ENCODE results near the gene ZNF444.

ZNF444 gene

GRCh38 chr19:56144376-56144775 lies 3.3 kb downstream of the ZNF444 start:
- Histone ChIP-seq H3F3A (ENCODE audit: insufficient read depth) (no peaks in the 10 kb centered on the region), H3K27me3 (ENCODE audit: low read length) (no peaks in the 10 kb centered on the region), H3K9me2 (replicated peaks; ENCODE audit: insufficient read depth, low read length) (no peaks in the 10 kb centered on the region), H4K20me1 (ENCODE audit: low read depth, low read length) (no peaks in the 10 kb centered on the region), H3K27ac (ENCODE audit: low read depth, low read length) (no peak overlapping the region), H3K36me3 (ENCODE audit: low read length) (no peaks in the 10 kb centered on the region), H3K4me3 (ENCODE audit: insufficient read depth, low read length, poor library complexity, severe bottlenecking) (no peak overlapping the region), H3K79me2 (ENCODE audit: insufficient read depth, low read length) (peaks cover 34% of the 10 kb centered on the region), H3K9me3 (ENCODE audit: insufficient read depth, low read length) (no peaks in the 10 kb centered on the region), H3K9ac (ENCODE audit: low read length) (no peak overlapping the region), H3K4me2 (ENCODE audit: low read depth, low read length, poor library complexity, severe bottlenecking) (no peak overlapping the region), H2AFZ (ENCODE audit: low read depth, low read length, severe bottlenecking) (no peak overlapping the region)
- TF ChIP-seq EZH2phosphoT487 (conservative IDR thresholded peaks at IDR 0.05; ENCODE audit: low read length) (no peak), CTCF (IDR thresholded peaks at IDR 0.05; ENCODE audit: insufficient read depth, low read length, poor library complexity, severe bottlenecking) (no peak)

DNA sequence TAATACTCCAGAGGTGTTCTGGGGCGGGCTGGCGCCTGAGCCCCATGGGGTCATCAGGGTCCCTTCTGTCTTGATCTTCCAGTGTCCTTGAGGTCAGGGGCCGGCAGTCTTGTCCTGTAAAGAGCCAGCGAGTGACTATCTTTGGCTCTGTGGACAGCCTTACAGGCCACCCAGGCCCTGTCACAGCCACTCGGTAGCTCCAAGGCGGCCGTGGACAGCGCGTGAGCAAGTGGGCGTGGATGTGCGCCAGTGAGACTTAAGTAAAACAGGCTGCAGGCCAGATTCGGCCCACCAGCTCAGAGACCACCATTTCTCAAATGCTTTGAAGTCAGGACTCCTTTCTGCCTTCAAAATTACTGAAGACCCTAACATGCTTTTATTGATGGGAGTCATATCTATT lies 3.7 kb downstream of the ZNF444 start:
- Histone ChIP-seq H4K20me1 (ENCODE audit: low read depth, low read length) (no peaks in the 10 kb centered on the region), H3K79me2 (ENCODE audit: insufficient read depth, low read length) (peaks cover 38% of the 10 kb centered on the region), H3K9ac (ENCODE audit: low read length) (no peak overlapping the region), H3K27ac (ENCODE audit: low read depth, low read length) (no peak overlapping the region), H3K36me3 (ENCODE audit: low read length) (no peaks in the 10 kb centered on the region), H3K4me2 (ENCODE audit: low read depth, low read length, poor library complexity, severe bottlenecking) (no peak overlapping the region), H3F3A (ENCODE audit: insufficient read depth) (no peaks in the 10 kb centered on the region), H3K9me2 (replicated peaks; ENCODE audit: insufficient read depth, low read length) (no peaks in the 10 kb centered on the region), H3K27me3 (ENCODE audit: low read length) (no peaks in the 10 kb centered on the region), H3K9me3 (ENCODE audit: insufficient read depth, low read length) (no peaks in the 10 kb centered on the region), H2AFZ (ENCODE audit: low read depth, low read length, severe bottlenecking) (no peak overlapping the region), H3K4me3 (ENCODE audit: insufficient read depth, low read length, poor library complexity, severe bottlenecking) (no peak overlapping the region)
- no peak for TF ChIP-seq CTCF (IDR thresholded peaks at IDR 0.05; ENCODE audit: insufficient read depth, low read length, poor library complexity, severe bottlenecking)
- TF ChIP-seq EZH2phosphoT487 (conservative IDR thresholded peaks at IDR 0.05; ENCODE audit: low read length): no peak

- Histone ChIP-seq H3K79me2 (ENCODE audit: insufficient read depth, low read length) (peaks cover 45% of the 10 kb centered on the region), H3K27me3 (ENCODE audit: low read length) (no peaks in the 10 kb centered on the region), H4K20me1 (ENCODE audit: low read depth, low read length) (no peaks in the 10 kb centered on the region)
These were observed 4.6 kb downstream of the ZNF444 start for GRCh38 chr19:56145698-56146097.

More at GRCh38 chr19:56145698-56146097, 4.6 kb downstream of the ZNF444 start:
- TF ChIP-seq EZH2phosphoT487 (conservative IDR thresholded peaks at IDR 0.05; ENCODE audit: low read length) (no peak), CTCF (IDR thresholded peaks at IDR 0.05; ENCODE audit: insufficient read depth, low read length, poor library complexity, severe bottlenecking) (no peak)
- Histone ChIP-seq H2AFZ (ENCODE audit: low read depth, low read length, severe bottlenecking) (no peak overlapping the region), H3K4me3 (ENCODE audit: insufficient read depth, low read length, poor library complexity, severe bottlenecking) (no peak overlapping the region), H3K9ac (ENCODE audit: low read length) (no peak overlapping the region), H3K9me3 (ENCODE audit: insufficient read depth, low read length) (no peaks in the 10 kb centered on the region), H3K9me2 (replicated peaks; ENCODE audit: insufficient read depth, low read length) (no peaks in the 10 kb centered on the region), H3F3A (ENCODE audit: insufficient read depth) (no peaks in the 10 kb centered on the region), H3K36me3 (ENCODE audit: low read length) (no peaks in the 10 kb centered on the region), H3K27ac (ENCODE audit: low read depth, low read length) (no peak overlapping the region), H3K4me2 (ENCODE audit: low read depth, low read length, poor library complexity, severe bottlenecking) (no peak overlapping the region)

Measured in SU-DHL-6 (cell line).